ENCODE data around the gene ATXN7L1.

Gene ATXN7L1

DNA sequence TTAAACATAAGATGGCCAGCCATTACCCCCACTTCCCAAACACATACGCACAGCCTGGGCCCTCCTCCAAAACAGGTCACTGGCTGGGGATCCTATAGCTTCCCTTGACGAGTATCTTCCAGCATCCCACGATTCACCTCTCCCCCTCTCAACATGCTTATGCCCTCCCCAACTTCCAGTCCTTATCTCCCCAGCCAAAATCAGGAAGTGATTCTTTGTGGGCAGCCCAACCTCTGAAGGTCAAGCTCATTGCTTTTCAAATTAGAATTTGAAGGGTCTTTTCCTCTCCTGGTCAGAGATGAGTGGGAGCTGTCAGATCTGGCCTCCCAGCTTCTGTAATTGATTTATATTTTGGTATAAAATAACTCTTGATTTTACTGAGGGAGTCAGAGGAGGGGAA is 133.6 kb downstream of the ATXN7L1 start:
- Histone ChIP-seq H3K27me3 (ENCODE audit: control insufficient read depth, insufficient read depth, low read length) (no peaks in the 10 kb centered on the region), H3K9me3 (ENCODE audit: control insufficient read depth, low read length) (no peaks in the 10 kb centered on the region), H3K79me2 (peaks cover 2% of the 10 kb centered on the region), H3K27ac (no peak overlapping the region), H3K4me2 (ENCODE audit: low read length) (no peak overlapping the region), H2AFZ (no peak overlapping the region), H3K36me3 (ENCODE audit: control insufficient read depth, insufficient read depth, low read length) (no peaks in the 10 kb centered on the region), H3K9ac (no peak overlapping the region), H3K4me1 (peaks cover 16% of the 10 kb centered on the region), H3K4me3 (ENCODE audit: low read depth, low read length) (no peak overlapping the region)
- TF ChIP-seq, protein P1, sequence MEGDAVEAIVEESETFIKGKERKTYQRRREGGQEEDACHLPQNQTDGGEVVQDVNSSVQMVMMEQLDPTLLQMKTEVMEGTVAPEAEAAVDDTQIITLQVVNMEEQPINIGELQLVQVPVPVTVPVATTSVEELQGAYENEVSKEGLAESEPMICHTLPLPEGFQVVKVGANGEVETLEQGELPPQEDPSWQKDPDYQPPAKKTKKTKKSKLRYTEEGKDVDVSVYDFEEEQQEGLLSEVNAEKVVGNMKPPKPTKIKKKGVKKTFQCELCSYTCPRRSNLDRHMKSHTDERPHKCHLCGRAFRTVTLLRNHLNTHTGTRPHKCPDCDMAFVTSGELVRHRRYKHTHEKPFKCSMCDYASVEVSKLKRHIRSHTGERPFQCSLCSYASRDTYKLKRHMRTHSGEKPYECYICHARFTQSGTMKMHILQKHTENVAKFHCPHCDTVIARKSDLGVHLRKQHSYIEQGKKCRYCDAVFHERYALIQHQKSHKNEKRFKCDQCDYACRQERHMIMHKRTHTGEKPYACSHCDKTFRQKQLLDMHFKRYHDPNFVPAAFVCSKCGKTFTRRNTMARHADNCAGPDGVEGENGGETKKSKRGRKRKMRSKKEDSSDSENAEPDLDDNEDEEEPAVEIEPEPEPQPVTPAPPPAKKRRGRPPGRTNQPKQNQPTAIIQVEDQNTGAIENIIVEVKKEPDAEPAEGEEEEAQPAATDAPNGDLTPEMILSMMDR (IDR thresholded peaks at IDR 0.05): no peak

DNA sequence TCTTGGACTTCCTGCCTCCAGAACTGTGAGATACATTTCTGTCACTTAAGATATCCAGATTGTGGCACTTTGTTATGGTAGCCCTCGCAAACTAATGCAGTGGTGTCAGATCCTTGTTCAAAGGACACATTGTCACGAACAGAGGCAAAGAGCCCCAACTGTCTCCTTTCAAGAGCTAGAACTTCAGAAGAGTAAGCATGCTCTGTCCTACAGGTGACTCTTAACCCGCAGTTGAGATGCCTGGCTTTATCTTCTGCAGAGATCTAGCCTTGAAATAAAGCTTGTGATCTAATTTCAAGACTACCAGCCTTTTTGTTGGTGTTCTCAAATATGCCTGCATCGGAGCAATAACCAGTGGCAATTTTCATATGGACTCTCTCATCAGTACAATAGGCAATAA is 134.4 kb downstream of the ATXN7L1 start:
- Histone ChIP-seq H3K36me3 (ENCODE audit: control insufficient read depth, insufficient read depth, low read length) (no peaks in the 10 kb centered on the region), H3K79me2 (peaks cover 2% of the 10 kb centered on the region), H3K9ac (no peak overlapping the region), H3K9me3 (ENCODE audit: control insufficient read depth, low read length) (no peaks in the 10 kb centered on the region), H3K27me3 (ENCODE audit: control insufficient read depth, insufficient read depth, low read length) (no peaks in the 10 kb centered on the region), H3K4me3 (ENCODE audit: low read depth, low read length) (no peak overlapping the region), H3K27ac (no peak overlapping the region), H3K4me1 (peaks cover 16% of the 10 kb centered on the region), H2AFZ (no peak overlapping the region), H3K4me2 (ENCODE audit: low read length) (no peak overlapping the region)
- TF ChIP-seq, protein P1 (IDR thresholded peaks at IDR 0.05): no peak

DNA sequence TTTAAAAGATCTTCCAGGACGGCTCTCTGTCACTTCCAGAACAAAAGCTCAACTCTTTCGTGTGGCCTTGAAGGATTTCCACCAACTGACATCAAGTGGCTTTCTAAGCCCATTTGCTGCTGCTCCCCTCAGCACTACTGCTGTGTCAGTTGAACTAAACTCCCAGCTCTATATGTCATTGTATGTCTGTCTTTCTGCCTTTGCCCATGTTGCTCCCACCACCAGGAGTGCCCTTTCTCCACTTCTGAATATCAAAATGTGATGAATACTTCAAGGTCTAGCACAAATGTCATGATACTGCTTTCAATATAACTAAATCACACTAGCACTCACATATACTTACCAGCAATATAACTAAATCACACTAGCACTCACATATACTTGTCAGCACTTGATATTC is 138.3 kb downstream of the ATXN7L1 start:
- Histone ChIP-seq H3K4me2 (ENCODE audit: low read length) (no peak overlapping the region), H3K27ac (no peak overlapping the region), H3K9ac (no peak overlapping the region), H3K9me3 (ENCODE audit: control insufficient read depth, low read length) (no peaks in the 10 kb centered on the region), H3K4me1 (peaks cover 21% of the 10 kb centered on the region), H3K27me3 (ENCODE audit: control insufficient read depth, insufficient read depth, low read length) (no peaks in the 10 kb centered on the region), H3K36me3 (ENCODE audit: control insufficient read depth, insufficient read depth, low read length) (no peaks in the 10 kb centered on the region), H3K79me2 (peaks cover 2% of the 10 kb centered on the region), H2AFZ (no peak overlapping the region), H3K4me3 (ENCODE audit: low read depth, low read length) (no peak overlapping the region)
- TF ChIP-seq, protein P1 (IDR thresholded peaks at IDR 0.05): no peak

DNA sequence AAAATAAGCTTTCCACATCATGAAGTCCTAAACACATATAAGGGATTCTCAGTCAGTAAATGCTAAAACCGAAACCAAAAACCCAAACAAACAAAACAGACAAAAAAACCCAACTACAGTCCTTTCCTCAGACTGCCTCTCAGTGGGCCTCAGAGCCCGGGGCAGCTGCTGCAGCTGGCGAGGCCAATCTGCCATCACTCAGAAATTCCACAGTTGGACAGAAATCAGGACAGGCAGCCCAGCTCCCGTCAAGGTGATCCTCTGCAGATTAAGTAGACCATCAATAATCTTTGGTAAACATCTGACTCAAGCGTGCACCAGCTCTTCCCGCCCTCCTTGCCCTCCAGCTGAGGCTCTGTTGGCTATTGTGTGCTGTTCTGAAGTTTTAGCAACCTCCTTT is 142.2 kb downstream of the ATXN7L1 start:
- Histone ChIP-seq H3K9me3 (ENCODE audit: control insufficient read depth, low read length) (no peaks in the 10 kb centered on the region), H3K27me3 (ENCODE audit: control insufficient read depth, insufficient read depth, low read length) (no peaks in the 10 kb centered on the region), H3K36me3 (ENCODE audit: control insufficient read depth, insufficient read depth, low read length) (no peaks in the 10 kb centered on the region), H3K4me1 (peaks cover 5% of the 10 kb centered on the region), H3K9ac (no peak overlapping the region), H3K4me3 (ENCODE audit: low read depth, low read length) (no peak overlapping the region), H2AFZ (peak overlapping the region; percentile 6), H3K4me2 (ENCODE audit: low read length) (no peak overlapping the region), H3K27ac (no peak overlapping the region), H3K79me2 (no peaks in the 10 kb centered on the region)
- TF ChIP-seq, protein P1 (IDR thresholded peaks at IDR 0.05): no peak

DNA sequence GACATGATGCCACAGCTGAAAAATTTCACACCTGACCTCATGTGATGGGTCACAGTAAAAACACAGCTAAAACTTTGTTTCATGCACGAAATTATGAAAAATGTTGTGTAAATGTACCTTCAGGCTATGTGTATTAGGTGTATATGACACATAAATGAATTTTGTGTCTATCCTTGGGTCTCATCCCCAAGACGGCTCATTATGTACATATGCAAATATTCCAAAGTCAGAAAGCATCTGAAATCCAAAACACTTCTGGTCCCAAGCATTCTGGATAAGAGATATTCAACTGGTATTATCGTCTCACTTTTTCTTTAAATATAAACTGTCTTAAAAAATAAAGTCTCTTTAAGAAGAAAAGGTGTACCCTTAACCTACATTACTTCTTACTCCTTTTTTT is 145.4 kb downstream of the ATXN7L1 start:
- H3K27me3 ChIP-seq (ENCODE audit: control insufficient read depth, insufficient read depth, low read length): no peaks in the 10 kb centered on the region
- no peak overlapping the region for H3K4me3 ChIP-seq (ENCODE audit: low read depth, low read length)
- no peaks in the 10 kb centered on the region for H3K79me2 ChIP-seq
- no peak overlapping the region for H3K4me2 ChIP-seq (ENCODE audit: low read length)
- H3K4me1 ChIP-seq: peaks cover 5% of the 10 kb centered on the region
- no peaks in the 10 kb centered on the region for H3K9me3 ChIP-seq (ENCODE audit: control insufficient read depth, low read length)
- no peak overlapping the region for H3K9ac ChIP-seq
- no peak overlapping the region for H2AFZ ChIP-seq
- H3K36me3 ChIP-seq (ENCODE audit: control insufficient read depth, insufficient read depth, low read length): no peaks in the 10 kb centered on the region
- no peak overlapping the region for H3K27ac ChIP-seq
- TF ChIP-seq, protein P1 (IDR thresholded peaks at IDR 0.05): no peak
